ENCODE measurements around the gene STIMATE.

- no peak for TF ChIP-seq CTCF (IDR thresholded peaks at IDR 0.05; ENCODE audit: poor library complexity, severe bottlenecking)
- no peak for TF ChIP-seq SMC3 (conservative IDR thresholded peaks at IDR 0.05; ENCODE audit: poor library complexity)
- no peak for TF ChIP-seq POLR2AphosphoS5 (IDR thresholded peaks at IDR 0.05)
- no peak for TF ChIP-seq RAD21 (conservative IDR thresholded peaks at IDR 0.05)
- TF ChIP-seq EZH2 (IDR thresholded peaks at IDR 0.05; ENCODE audit: borderline replicate concordance, insufficient read depth, low read length, poor library complexity, severe bottlenecking), result no peak
- TF ChIP-seq EP300 (conservative IDR thresholded peaks at IDR 0.05; ENCODE audit: poor library complexity, severe bottlenecking), result no peak
Measured at GRCh38 chr3:52811452-52812011, 85.8 kb downstream of the STIMATE start.

Data from neural cell (in vitro differentiated cells).